Measurements from ENCODE around the gene C6orf118.

GRCh38 chr6:165340532-165340931, 31.1 kb upstream of the C6orf118 start:
- TF ChIP-seq CTCF (IDR thresholded peaks at IDR 0.05) (no peak), POLR2A (IDR thresholded peaks at IDR 0.05) (no peak)

Data from esophagus squamous epithelium (tissue), 4 donors.